Thyroid gland (tissue), 4 donors: ENCODE measurements around the gene NYAP1.

Experiments
- CTCF ChIP-seq, 6 experiments: fragments of 200-600 bp in 3 of 6; fragments of 450-650 bp in 3 of 6; sonication (generic) in 3 of 6; IDR thresholded peaks; one replicate each; pipeline ENCODE4 v1.5.1; 2016 to 2019; ENCODE audit warnings: antibody characterized with exemption in 6 of 6, mild to moderate bottlenecking in 2 of 6, inconsistent platforms in 1 of 6, moderate library complexity in 1 of 6
- POLR2A ChIP-seq, 2 donors: fragments of 450-650 bp; IDR thresholded peaks; one replicate each; pipeline ENCODE4 v1.6.1; 2017; ENCODE audit warnings: antibody characterized with exemption in 2 of 2, mild to moderate bottlenecking in 2 of 2, moderate library complexity in 1 of 2

GRCh38 chr7:100446040-100446439 is 37.7 kb upstream of the NYAP1 start:
- no peak for TF ChIP-seq CTCF (IDR thresholded peaks at IDR 0.05)
- TF ChIP-seq POLR2A (IDR thresholded peaks at IDR 0.05): no peak
